Loucy (cell line): ENCODE results near the gene PGBD1.

Experiments used
- H2AFZ ChIP-seq: fragments of 200-600 bp; sonication (generic); 2 replicates; pipeline ENCODE4 v1.6.0; 2016; ENCODE audit warnings: antibody characterized with exemption, mild to moderate bottlenecking, low read length, moderate library complexity
- H3F3A ChIP-seq: fragments of 200-600 bp; 2 replicates; pipeline ENCODE4 v1.6.0; 2016; ENCODE audit warnings: antibody characterized with exemption, low read depth, mild to moderate bottlenecking
- H3K27me3 ChIP-seq: fragments of 200-600 bp; sonication (generic); 2 replicates; pipeline ENCODE4 v1.6.1; 2014; ENCODE audit warnings: low read length, mild to moderate bottlenecking; ENCODE audit not compliant: insufficient read depth, poor library complexity, severe bottlenecking
- H3K36me3 ChIP-seq: fragments of 200-600 bp; sonication (generic); 2 replicates; pipeline ENCODE4 v1.6.1; 2016; ENCODE audit warnings: low read length; ENCODE audit not compliant: insufficient read depth
- H3K4me1 ChIP-seq: fragments of 200-600 bp; sonication (generic); 2 replicates; pipeline ENCODE4 v1.5.1; 2014; ENCODE audit warnings: low read length, mild to moderate bottlenecking; ENCODE audit not compliant: insufficient read depth, poor library complexity, severe bottlenecking
- H3K4me2 ChIP-seq: fragments of 200-600 bp; sonication (generic); 2 replicates; pipeline ENCODE4 v1.6.0; 2014; ENCODE audit warnings: antibody characterized with exemption, low read length, low read depth, mild to moderate bottlenecking; ENCODE audit not compliant: poor library complexity, severe bottlenecking
- H3K4me3 ChIP-seq: fragments of 200-600 bp; sonication (generic); 2 replicates; pipeline ENCODE4 v1.5.1; 2014; ENCODE audit warnings: low read length, mild to moderate bottlenecking, mixed read lengths; ENCODE audit not compliant: poor library complexity, severe bottlenecking
- H3K79me2 ChIP-seq: fragments of 200-600 bp; sonication (generic); 2 replicates; pipeline ENCODE4 v1.6.1; 2014; ENCODE audit warnings: low read length; ENCODE audit not compliant: insufficient read depth
- H3K9ac ChIP-seq: fragments of 200-600 bp; sonication (generic); 2 replicates; pipeline ENCODE4 v1.6.0; 2014; ENCODE audit warnings: mild to moderate bottlenecking, low read depth, low read length, moderate library complexity; ENCODE audit not compliant: poor library complexity, severe bottlenecking
- H3K9me2 ChIP-seq: fragments of 200-600 bp; sonication (generic); replicated peaks from 2 replicates; pipeline ENCODE4 v1.6.1; 2016; ENCODE audit warnings: low read depth, low read length, mixed read lengths
- H3K9me3 ChIP-seq: fragments of 200-600 bp; sonication (generic); 2 replicates; pipeline ENCODE4 v1.6.1; 2014; ENCODE audit warnings: mild to moderate bottlenecking, antibody characterized with exemption, low read length, low read depth; ENCODE audit not compliant: insufficient read depth
- H4K20me1 ChIP-seq: fragments of 200-600 bp; sonication (generic); 2 replicates; pipeline ENCODE4 v1.6.0; 2014; ENCODE audit warnings: antibody characterized with exemption, low read length, mild to moderate bottlenecking; ENCODE audit not compliant: insufficient read depth, poor library complexity, severe bottlenecking
- EZH2phosphoT487 ChIP-seq: fragments of 200-600 bp; IDR thresholded peaks from 2 replicates; pipeline ENCODE4 v1.6.1; 2018; ENCODE audit warnings: antibody characterized with exemption, mild to moderate bottlenecking, moderate library complexity, borderline replicate concordance
- TF ChIP-seq, protein P1 (sequence below): fragments of 200-600 bp; sonication (generic); conservative IDR thresholded peaks from 2 replicates; pipeline ENCODE4 v1.5.1; 2014; ENCODE audit warnings: mild to moderate bottlenecking, antibody characterized with exemption, low read length

PGBD1 gene

DNA sequence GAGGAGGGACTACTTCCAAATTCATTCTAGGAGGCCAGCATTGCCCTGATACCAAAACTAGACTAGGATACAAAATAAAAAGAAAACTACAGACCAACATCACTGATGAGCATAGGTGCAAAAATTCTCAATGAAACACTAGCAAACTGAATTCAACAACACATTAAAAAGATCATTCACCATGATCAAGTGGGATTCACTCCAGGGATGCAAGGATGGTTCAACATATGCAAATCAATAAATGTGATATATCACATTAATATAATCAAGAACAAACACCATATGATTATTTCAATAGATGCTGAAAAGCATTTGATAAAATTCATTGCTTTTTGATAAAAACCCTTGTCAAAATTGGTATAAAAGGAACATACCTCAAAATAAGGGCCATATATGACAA is 10.2 kb downstream of the PGBD1 start:
- TF ChIP-seq, protein P1, sequence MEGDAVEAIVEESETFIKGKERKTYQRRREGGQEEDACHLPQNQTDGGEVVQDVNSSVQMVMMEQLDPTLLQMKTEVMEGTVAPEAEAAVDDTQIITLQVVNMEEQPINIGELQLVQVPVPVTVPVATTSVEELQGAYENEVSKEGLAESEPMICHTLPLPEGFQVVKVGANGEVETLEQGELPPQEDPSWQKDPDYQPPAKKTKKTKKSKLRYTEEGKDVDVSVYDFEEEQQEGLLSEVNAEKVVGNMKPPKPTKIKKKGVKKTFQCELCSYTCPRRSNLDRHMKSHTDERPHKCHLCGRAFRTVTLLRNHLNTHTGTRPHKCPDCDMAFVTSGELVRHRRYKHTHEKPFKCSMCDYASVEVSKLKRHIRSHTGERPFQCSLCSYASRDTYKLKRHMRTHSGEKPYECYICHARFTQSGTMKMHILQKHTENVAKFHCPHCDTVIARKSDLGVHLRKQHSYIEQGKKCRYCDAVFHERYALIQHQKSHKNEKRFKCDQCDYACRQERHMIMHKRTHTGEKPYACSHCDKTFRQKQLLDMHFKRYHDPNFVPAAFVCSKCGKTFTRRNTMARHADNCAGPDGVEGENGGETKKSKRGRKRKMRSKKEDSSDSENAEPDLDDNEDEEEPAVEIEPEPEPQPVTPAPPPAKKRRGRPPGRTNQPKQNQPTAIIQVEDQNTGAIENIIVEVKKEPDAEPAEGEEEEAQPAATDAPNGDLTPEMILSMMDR, result no peak
- no peak for TF ChIP-seq EZH2phosphoT487

DNA sequence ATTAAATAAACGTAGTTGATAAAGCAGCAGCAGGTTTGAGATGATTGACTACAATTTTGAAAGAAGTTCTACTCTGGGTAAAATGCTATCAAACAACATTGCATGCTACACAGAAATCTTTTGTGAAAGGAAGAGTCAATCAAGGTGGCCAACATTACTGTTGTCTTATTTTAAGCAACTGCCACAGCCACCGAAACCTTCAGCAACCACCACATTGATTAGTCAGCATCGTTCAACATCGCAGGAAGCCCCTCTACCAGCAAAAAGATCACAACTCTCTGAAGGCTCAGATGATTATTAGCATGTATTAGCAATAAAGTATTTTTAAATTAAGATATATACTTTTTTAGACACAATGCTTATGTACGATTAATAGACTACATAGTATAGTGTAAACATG is 14.0 kb downstream of the PGBD1 start:
- H2AFZ ChIP-seq, result no peak overlapping the region
- H3K9me2 ChIP-seq, result no peaks in the 10 kb centered on the region
- no peaks in the 10 kb centered on the region for H3F3A ChIP-seq
- peaks cover 6% of the 10 kb centered on the region; the same call in 1 of the 2 replicates for H3K36me3 ChIP-seq
- no peaks in the 10 kb centered on the region for H3K9me3 ChIP-seq
- TF ChIP-seq, protein P1, result no peak
- TF ChIP-seq EZH2phosphoT487, result no peak
- no peak overlapping the region for H3K4me2 ChIP-seq
- H3K27me3 ChIP-seq, result no peaks in the 10 kb centered on the region
- H3K79me2 ChIP-seq, result no peaks in the 10 kb centered on the region
- no peaks in the 10 kb centered on the region for H4K20me1 ChIP-seq
- no peak overlapping the region for H3K9ac ChIP-seq
- no peaks in the 10 kb centered on the region for H3K4me1 ChIP-seq
- no peak overlapping the region for H3K4me3 ChIP-seq

More for the DNA sequence above, 10.2 kb downstream of the PGBD1 start:
- H3K9me2 ChIP-seq, result no peaks in the 10 kb centered on the region
- H3K79me2 ChIP-seq, result no peaks in the 10 kb centered on the region
- no peaks in the 10 kb centered on the region for H4K20me1 ChIP-seq
- no peaks in the 10 kb centered on the region for H3K27me3 ChIP-seq
- H2AFZ ChIP-seq, result no peak overlapping the region
- H3K4me1 ChIP-seq, result no peaks in the 10 kb centered on the region
- H3K9ac ChIP-seq, result no peak overlapping the region
- H3F3A ChIP-seq, result no peaks in the 10 kb centered on the region
- H3K4me3 ChIP-seq, result no peak overlapping the region
- no peak overlapping the region for H3K4me2 ChIP-seq
- peaks cover 24% of the 10 kb centered on the region for H3K36me3 ChIP-seq
- no peaks in the 10 kb centered on the region for H3K9me3 ChIP-seq

DNA sequence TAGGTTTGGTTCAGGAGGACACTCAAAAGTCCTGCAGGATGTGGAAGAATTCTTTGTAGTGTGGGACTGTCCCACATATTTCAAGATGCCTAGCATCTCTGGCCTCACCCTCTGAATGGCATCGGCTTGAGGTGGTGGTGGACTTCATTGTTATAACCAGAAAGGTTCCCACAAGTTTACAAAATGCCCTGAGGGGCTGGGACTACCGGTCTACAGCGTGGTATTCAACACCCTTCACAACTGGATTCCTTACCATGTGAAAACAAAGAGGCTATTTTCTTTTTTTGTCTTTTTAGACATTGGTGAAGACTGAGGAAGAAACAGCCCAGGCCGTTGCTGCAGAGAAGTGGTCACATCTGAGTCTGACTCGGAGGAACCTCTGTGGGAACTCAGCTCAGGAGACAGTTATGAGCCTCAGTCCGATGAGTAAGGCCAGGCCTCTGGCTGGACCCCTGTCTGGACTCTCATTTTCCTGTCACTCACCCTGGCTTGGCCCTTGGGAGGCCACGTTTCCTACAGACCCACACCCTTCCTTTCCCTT is 15.2 kb downstream of the PGBD1 start:
- no peaks in the 10 kb centered on the region for H4K20me1 ChIP-seq
- H3K4me3 ChIP-seq, result no peak overlapping the region
- no peaks in the 10 kb centered on the region for H3K9me3 ChIP-seq
- H3K27me3 ChIP-seq, result no peaks in the 10 kb centered on the region
- no peaks in the 10 kb centered on the region for H3K9me2 ChIP-seq
- H2AFZ ChIP-seq, result no peak overlapping the region
- H3F3A ChIP-seq, result no peaks in the 10 kb centered on the region
- H3K4me1 ChIP-seq, result no peaks in the 10 kb centered on the region
- TF ChIP-seq EZH2phosphoT487, result no peak
- TF ChIP-seq, protein P1, result no peak
- H3K79me2 ChIP-seq, result no peaks in the 10 kb centered on the region
- H3K4me2 ChIP-seq, result no peak overlapping the region
- no peak overlapping the region for H3K9ac ChIP-seq
- peaks cover 10% of the 10 kb centered on the region; the same call in 1 of the 2 replicates for H3K36me3 ChIP-seq
